IMR-90 (cell line): ENCODE measurements around the gene GKAP1. TPM values are rescaled to one million over a fixed set of nuclear protein-coding genes. Genes with fewer than 3 reads are reported as not detected.
"Not testable (repeated sequence)": the region's sequence is repeated elsewhere in the genome, so short reads cannot be mapped to it uniquely, and the experiment has no call there.

ENCODE experiments used
- ATAC-seq: fragments of 200-7000 bp; cut with Tn5 transposase; 2 replicates; pipeline ENCODE4 v1.9.1; 2020; ENCODE audit warnings: low read depth, mild to moderate bottlenecking, moderate library complexity
- BruUV-seq: library from RNA; stranded (reverse); fragments of 400-500 nt; replicated peaks from 2 replicates; lab custom pipeline; 2021; lab: Mats Ljungman, UMichigan
- CTCF ChIA-PET: fragments of 300-600 bp; formaldehyde crosslinking; extraction: SDS; loops from one replicate; lab custom pipeline; 2021; ENCODE audit warnings: antibody characterized with exemption; lab: Yijun Ruan, JAX
- POLR2A ChIA-PET: fragments of 300-600 bp; sonication (Branson Sonifier 250); formaldehyde crosslinking; loops from one replicate; lab custom pipeline; 2022; ENCODE audit warnings: antibody characterized with exemption; ENCODE audit not compliant: unreplicated experiment; lab: Charles Lee
- DNase-seq: peaks from one replicate; pipeline ENCODE4 v3.0.0; 2013
- H2AFZ ChIP-seq: replicated peaks from 2 replicates; pipeline ENCODE3; 2013; ENCODE audit warnings: low read length, mild to moderate bottlenecking; ENCODE audit not compliant: poor library complexity
- H2AK5ac ChIP-seq: 2 replicates; pipeline ENCODE4 v1.6.1; 2013; ENCODE audit warnings: low read depth, low read length, inconsistent platforms
- H2AK9ac ChIP-seq: replicated peaks from 2 replicates; pipeline ENCODE3; 2013; ENCODE audit warnings: mild to moderate bottlenecking, low read depth, low read length, moderate library complexity; ENCODE audit not compliant: poor library complexity
- H2BK120ac ChIP-seq: 2 replicates; pipeline ENCODE4 v1.6.1; 2013; ENCODE audit warnings: low read depth, low read length, inconsistent platforms
- H2BK15ac ChIP-seq: 3 replicates; pipeline ENCODE4 v1.6.1; 2013; ENCODE audit warnings: low read depth, low read length, inconsistent platforms
- H2BK20ac ChIP-seq: 2 replicates; pipeline ENCODE4 v1.6.1; 2013; ENCODE audit warnings: low read depth, mild to moderate bottlenecking, inconsistent platforms, low read length, moderate library complexity
- H2BK5ac ChIP-seq: 2 replicates; pipeline ENCODE4 v1.6.1; 2013; ENCODE audit warnings: mild to moderate bottlenecking, low read depth, low read length, inconsistent platforms; ENCODE audit not compliant: poor library complexity, severe bottlenecking
- H3K14ac ChIP-seq: replicated peaks from 2 replicates; pipeline ENCODE4 v1.6.1; 2013; ENCODE audit warnings: low read depth, low read length, inconsistent platforms
- H3K18ac ChIP-seq: 2 replicates; pipeline ENCODE4 v1.6.1; 2013; ENCODE audit warnings: low read depth, low read length, control low read depth
- H3K23ac ChIP-seq: 2 replicates; pipeline ENCODE4 v1.6.1; 2013; ENCODE audit warnings: low read depth, low read length, inconsistent platforms
- H3K27ac ChIP-seq: 2 replicates; pipeline ENCODE4 v1.5.1; 2013; ENCODE audit warnings: mild to moderate bottlenecking, control low read depth, low read length; ENCODE audit not compliant: insufficient read depth
- H3K27me3 ChIP-seq: 2 replicates; pipeline ENCODE4 v1.6.1; 2013; ENCODE audit warnings: low read length; ENCODE audit not compliant: control insufficient read depth, insufficient read depth
- H3K36me3 ChIP-seq: 2 replicates; pipeline ENCODE4 v1.6.1; 2013; ENCODE audit warnings: low read length, mixed read lengths; ENCODE audit not compliant: control insufficient read depth, insufficient read depth
- H3K4ac ChIP-seq: 2 replicates; pipeline ENCODE4 v1.6.1; 2013; ENCODE audit warnings: low read depth, low read length, inconsistent platforms
- H3K4me1 ChIP-seq: 2 replicates; pipeline ENCODE4 v1.6.1; 2013; ENCODE audit warnings: low read length, mixed read lengths; ENCODE audit not compliant: control insufficient read depth, insufficient read depth
- H3K4me2 ChIP-seq: 2 replicates; pipeline ENCODE4 v1.6.1; 2013; ENCODE audit warnings: low read depth, mild to moderate bottlenecking, control low read depth, low read length, moderate library complexity
- H3K4me3 ChIP-seq: 2 replicates; pipeline ENCODE4 v1.5.1; 2013; ENCODE audit warnings: low read depth, mild to moderate bottlenecking, control low read depth, low read length, moderate library complexity; ENCODE audit not compliant: insufficient read depth
- H3K56ac ChIP-seq: 2 replicates; pipeline ENCODE4 v1.6.1; 2013; ENCODE audit warnings: low read length, inconsistent platforms; ENCODE audit not compliant: insufficient read depth; ENCODE audit errors: extremely low read depth
- H3K79me1 ChIP-seq, 2 experiments: 2 replicates each; pipeline ENCODE4 v1.6.1; 2013; ENCODE audit warnings: low read length in 2 of 2, inconsistent platforms in 1 of 2, low read depth in 1 of 2
- H3K9ac ChIP-seq: 2 replicates; pipeline ENCODE4 v1.6.1; 2013; ENCODE audit warnings: low read depth, low read length, control low read depth
- H3K9me1 ChIP-seq: 2 replicates; pipeline ENCODE4 v1.6.1; 2013; ENCODE audit warnings: low read length, inconsistent platforms; ENCODE audit not compliant: insufficient read depth
- H3K9me3 ChIP-seq: 2 replicates; pipeline ENCODE4 v1.6.1; 2013; ENCODE audit warnings: low read length; ENCODE audit not compliant: control insufficient read depth, insufficient read depth
- H4K20me1 ChIP-seq: 2 replicates; pipeline ENCODE4 v1.6.1; 2013; ENCODE audit warnings: low read length, inconsistent platforms; ENCODE audit not compliant: insufficient read depth
- H4K5ac ChIP-seq: 2 replicates; pipeline ENCODE4 v1.6.1; 2013; ENCODE audit warnings: mild to moderate bottlenecking, low read depth, low read length, control low read depth
- H4K8ac ChIP-seq, 2 experiments: 2 replicates each; pipeline ENCODE4 v1.6.1; 2013; ENCODE audit warnings: low read depth in 2 of 2, low read length in 2 of 2, control low read depth in 1 of 2, inconsistent platforms in 1 of 2
- H4K91ac ChIP-seq: 2 replicates; pipeline ENCODE4 v1.6.1; 2013; ENCODE audit warnings: low read depth, low read length, inconsistent platforms; ENCODE audit not compliant: insufficient read depth
- WGBS, 2 experiments: methylation state at CpG; one replicate each; pipeline versions ENCODE4 v1.1.5 to v1.1.7; 2013; ENCODE audit warnings: missing lambda C conversion rate in 2 of 2; ENCODE audit not compliant: insufficient read length in 1 of 2; ENCODE audit errors: extremely low coverage in 2 of 2; 5-methylcytosine and 5-hydroxymethylcytosine counted together
- dilution Hi-C: fragments of 300-500 bp; cut with HindIII; formaldehyde crosslinking; loops from one replicate; pipeline ENCODE4 v1.14.3; 2018; ENCODE audit warnings: low sequenced_read_pairs; ENCODE audit not compliant: unreplicated experiment
- in situ Hi-C: fragments of 300-500 bp; cut with MboI; formaldehyde crosslinking; loops from 3 replicates; pipeline ENCODE4 v1.14.3; 2019; ENCODE audit warnings: low sequenced_read_pairs, inconsistent platforms, mixed read lengths
- intact Hi-C: fragments of 100-400 bp; cut with micrococcal nuclease; formaldehyde crosslinking; loops from 2 replicates; pipeline ENCODE4 v1.10.0; 2022
- polyA plus RNA-seq, 3 experiments: library from polyadenylated mRNA; depleted of rRNA; stranded (reverse); fragments of >200 nt; gene quantifications; 2 replicates each; pipeline ENCODE4 v1.2.3, GENCODE V29; 2012; ENCODE audit warnings: low replicate concordance in 1 of 3
- total RNA-seq: library from RNA; depleted of rRNA; stranded (reverse); fragments of >200 nt; gene quantifications from 2 replicates; pipeline ENCODE4 v1.2.3, GENCODE V29; 2012

The GKAP1 gene
- total and polyA plus RNA-seq, 2 of the 4 experiments (the other 2 are of a cell fraction) = 0.18 to 1.4 TPM

DNA sequence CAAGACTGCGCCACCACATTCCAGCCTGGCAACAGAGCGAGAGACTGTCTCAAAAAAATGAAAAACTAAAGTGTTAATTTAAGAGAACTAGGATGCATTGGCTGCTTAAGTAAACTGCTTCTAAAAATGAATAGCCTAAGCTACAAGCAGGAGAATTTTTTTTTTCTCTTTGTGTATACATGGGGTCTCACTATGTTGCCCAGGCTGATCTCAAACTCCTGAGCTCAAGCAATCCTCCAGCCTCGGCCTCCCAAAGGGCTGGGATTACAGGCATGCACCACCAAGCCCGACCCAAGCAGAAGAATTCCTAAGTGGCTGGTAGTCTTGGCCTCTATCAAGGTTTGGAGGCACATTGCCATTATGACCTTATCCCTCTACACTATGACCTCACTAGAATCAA lies 2.4 kb downstream of the GKAP1 start:
- in situ Hi-C loops, H2BK5ac ChIP-seq, dilution Hi-C loops, H2AFZ ChIP-seq, H3K9me3 ChIP-seq, H3K14ac ChIP-seq, H3K36me3 ChIP-seq, H2BK120ac ChIP-seq, H2AK9ac ChIP-seq, H2AK5ac ChIP-seq, H4K5ac ChIP-seq, H3K4ac ChIP-seq, H4K20me1 ChIP-seq, H3K9ac ChIP-seq, H3K79me1 ChIP-seq, H3K9me1 ChIP-seq, H4K91ac ChIP-seq, H3K18ac ChIP-seq, H2BK15ac ChIP-seq, H3K23ac ChIP-seq, H3K27me3 ChIP-seq, DNase-seq, H2BK20ac ChIP-seq, H3K4me3 ChIP-seq, H3K4me2 ChIP-seq, BruUV-seq, H3K56ac ChIP-seq, H3K27ac ChIP-seq, H3K4me1 ChIP-seq, POLR2A ChIA-PET, H4K8ac ChIP-seq, CTCF ChIA-PET, ATAC-seq: not testable (repeated sequence)
- intact Hi-C loops = loop anchor here (5.0 kb wide), 2 partner anchors 108 to 148 kb away; partner anchors contain the start of gene UBQLN1
- WGBS, 2 experiments = no CpG with 5 or more reads among the region's 4 CpGs

DNA sequence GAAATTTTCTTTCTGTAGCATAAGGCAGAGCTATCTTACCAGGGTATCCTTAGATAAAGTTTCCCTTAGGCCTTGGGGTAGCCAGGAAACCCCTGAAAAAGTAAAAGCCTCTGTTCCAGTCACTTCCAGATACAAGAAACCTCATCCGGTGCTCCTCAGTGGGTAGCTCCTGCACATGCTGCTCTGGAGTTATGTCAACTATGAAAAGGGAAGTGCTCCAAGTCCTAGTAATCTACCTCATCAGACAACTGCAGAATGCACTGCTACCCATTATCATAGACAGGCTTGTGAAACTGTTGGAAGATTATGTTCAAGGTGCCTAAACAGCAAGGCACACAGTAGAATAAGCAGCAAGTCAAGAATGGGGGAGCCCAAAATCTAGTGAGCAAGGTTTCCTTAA lies 8.4 kb downstream of the GKAP1 start:
- dilution Hi-C loops, DNase-seq, POLR2A ChIA-PET, H4K91ac ChIP-seq, H3K9me3 ChIP-seq, H2AFZ ChIP-seq, H3K9me1 ChIP-seq, H3K4me3 ChIP-seq, H3K4ac ChIP-seq, H2BK120ac ChIP-seq, H3K4me2 ChIP-seq, H2BK20ac ChIP-seq, H3K56ac ChIP-seq, H4K5ac ChIP-seq, H3K27me3 ChIP-seq, H3K79me1 ChIP-seq, BruUV-seq, H2BK15ac ChIP-seq, H3K14ac ChIP-seq, CTCF ChIA-PET, ATAC-seq, H3K36me3 ChIP-seq, H3K4me1 ChIP-seq, H2BK5ac ChIP-seq, H4K20me1 ChIP-seq, H3K23ac ChIP-seq, H4K8ac ChIP-seq, intact Hi-C loops, H2AK5ac ChIP-seq, H2AK9ac ChIP-seq, H3K27ac ChIP-seq, H3K18ac ChIP-seq, H3K9ac ChIP-seq, in situ Hi-C loops: not testable (repeated sequence)
- WGBS, 2 experiments = no CpG with 5 or more reads among the region's 1 CpG
